ENCODE results near the gene SMIM36.
"Not testable (repeated sequence)": the region's sequence is repeated elsewhere in the genome, so short reads cannot be mapped to it uniquely, and the experiment has no call there.

GRCh38 chr17:55523032-55523431, 11.8 kb upstream of the SMIM36 start:
- not testable (repeated sequence) for TF ChIP-seq POLR2A, CTCF (IDR thresholded peaks at IDR 0.05)
